A549 (cell line): Measurements from ENCODE around the gene GCDH. TPM values are rescaled to one million over a fixed set of nuclear protein-coding genes. Genes with fewer than 3 reads are reported as not detected.

ENCODE experiments used
- ATAC-seq, 2 experiments: fragments of 200-7000 bp in 1 of 2; fragments of >200 bp in 1 of 2; cut with Nextera tagmentation in 1 of 2; cut with Tn5 transposase in 1 of 2; 3 replicates each; pipeline versions ENCODE4 v1.8.0 to v1.9.1; 2018 to 2020; ENCODE audit warnings: mild to moderate bottlenecking in 1 of 2, moderate library complexity in 1 of 2
- CTCF ChIA-PET: fragments of 300-600 bp; sonication (Branson Sonifier 250); formaldehyde crosslinking; extraction: SDS; loops from one replicate; lab custom pipeline; 2021; ENCODE audit warnings: antibody characterized with exemption, inconsistent platforms; lab: Yijun Ruan, JAX
- POLR2A ChIA-PET: fragments of 350-600 bp; formaldehyde crosslinking; extraction: SDS; loops from one replicate; lab custom pipeline; 2021; ENCODE audit warnings: antibody characterized with exemption, inconsistent platforms; lab: Yijun Ruan, JAX
- DNase-seq, 2 experiments: peaks; one replicate each; pipeline versions ENCODE4 v3.0.0 to v3.0.0-alpha.2; 2011 to 2016; ENCODE audit warnings: low read depth in 1 of 2, low spot score in 1 of 2
- FAIRE-seq: peaks from 2 replicates; lab custom pipeline; 2011; peaks lifted over from hg19 to GRCh38; lab: Jason Lieb, UNC
- H3K27ac ChIP-seq, 2 experiments: fragments of >200 bp; sonication (Bioruptor Twin); formaldehyde crosslinking; 3 replicates each; pipeline ENCODE4 v1.5.1; 2016 to 2017
- H3K4me1 ChIP-seq: fragments of >200 bp; sonication (Bioruptor Twin); formaldehyde crosslinking; 3 replicates; pipeline ENCODE4 v1.6.1; 2016
- H3K4me2 ChIP-seq: fragments of >200 bp; sonication (Bioruptor Twin); formaldehyde crosslinking; 3 replicates; pipeline ENCODE4 v1.6.1; 2016
- H3K4me3 ChIP-seq: fragments of >200 bp; sonication (Bioruptor Twin); formaldehyde crosslinking; 3 replicates; pipeline ENCODE4 v1.5.1; 2016
- H3K9me3 ChIP-seq: fragments of >200 bp; sonication (Bioruptor Twin); formaldehyde crosslinking; 3 replicates; pipeline ENCODE4 v1.6.1; 2016
- CBX8 ChIP-seq: fragments of 200-600 bp; sonication (generic); IDR thresholded peaks from 2 replicates; pipeline ENCODE4 v1.6.1; 2016
- ELK1 ChIP-seq: fragments of 150-350 bp; IDR thresholded peaks from 2 replicates; pipeline ENCODE4 v1.6.1; 2014; ENCODE audit warnings: low read depth, mild to moderate bottlenecking, low read length
- HEYL ChIP-seq: fragments of 250-450 bp; sonication (Bioruptor Pico); IDR thresholded peaks from 2 replicates; pipeline ENCODE4 v1.8.0; 2021; ENCODE audit warnings: mild to moderate bottlenecking, moderate library complexity
- HMGXB4 ChIP-seq: fragments of 250-450 bp; sonication (Bioruptor Pico); IDR thresholded peaks from 2 replicates; pipeline ENCODE4 v1.5.0; 2021; ENCODE audit warnings: mild to moderate bottlenecking, moderate library complexity, borderline replicate concordance
- RARB ChIP-seq: fragments of 250-450 bp; sonication (Bioruptor Pico); IDR thresholded peaks from 2 replicates; pipeline ENCODE4 v1.8.0; 2021; ENCODE audit warnings: mild to moderate bottlenecking, moderate library complexity
- RCOR1 ChIP-seq: fragments of 150-350 bp; IDR thresholded peaks from 2 replicates; pipeline ENCODE4 v1.6.1; 2014; ENCODE audit warnings: antibody characterized with exemption, low read length, low read depth
- SMC3 ChIP-seq: fragments of >200 bp; sonication (Bioruptor Twin); formaldehyde crosslinking; IDR thresholded peaks from 3 replicates; pipeline ENCODE4 v1.6.1; 2018; ENCODE audit warnings: inconsistent platforms
- TP53 ChIP-seq: fragments of 250-450 bp; sonication (Bioruptor Pico); IDR thresholded peaks from 2 replicates; pipeline ENCODE4 v1.5.0; 2021; ENCODE audit warnings: mild to moderate bottlenecking, moderate library complexity
- ZC3H11A ChIP-seq: fragments of 450-650 bp; IDR thresholded peaks from 2 replicates; pipeline ENCODE4 v1.6.1; 2014; ENCODE audit warnings: antibody characterized with exemption, mild to moderate bottlenecking
- ZFP36 ChIP-seq: fragments of 450-650 bp; IDR thresholded peaks from 2 replicates; pipeline ENCODE4 v1.6.1; 2014; ENCODE audit warnings: borderline replicate concordance; ENCODE audit not compliant: partially characterized antibody
- WGBS: methylation state at CpG from one replicate; pipeline ENCODE4 v1.1.6; 2017; ENCODE audit errors: missing lambda C conversion rate; 5-methylcytosine and 5-hydroxymethylcytosine counted together
- polyA plus RNA-seq, 4 experiments: library from polyadenylated mRNA; depleted of rRNA in 3 of 4; stranded (reverse); fragments of >200 nt; fragmentation: RNase III in 1 of 4; extraction: RNeasy Plus Mini Kit Qiagen cat#74134 plus additional on column Dnase treatment in 1 of 4; gene quantifications; 2 replicates in 3 of 4; 3 replicates in 1 of 4; pipeline ENCODE4 v1.2.3, GENCODE V29; 2011 to 2017
- small RNA-seq, 6 experiments: library from RNA; depleted of rRNA; stranded (forward); fragments of <200 nt; gene quantifications; one replicate each; pipeline ENCODE3, GENCODE V24; 2012

GCDH gene
- polyA plus RNA-seq, 2 of the 4 experiments (the other 2 are of a cell fraction) = 8.8 to 15.2 TPM

GRCh38 chr19:12947702-12948611 is 57.0 kb downstream of the GCDH start:
- Histone ChIP-seq H3K27ac (no peak overlapping the region), H3K4me2 (peak overlapping the region; percentile 97), H3K4me1 (peaks cover 13% of the 10 kb centered on the region; the same call in 2 of the 3 replicates), H3K4me3 (no peak overlapping the region), H3K9me3 (no peaks in the 10 kb centered on the region)
- TF ChIP-seq ZC3H11A (no peak), ZFP36 (no peak), TP53 (CRISPR knock-in tag) (no peak), HEYL (CRISPR knock-in tag) (no peak), CBX8 (no peak), RCOR1 (no peak), HMGXB4 (no peak), RARB (CRISPR knock-in tag) (no peak), SMC3 (no peak)
- DNase-seq (no peak), FAIRE-seq (no peak), ATAC-seq (no peak)
- ChIA-PET POLR2A (no interaction called here), CTCF (interaction anchor here (1.0 to 2.7 kb wide), 3 partner anchors 9 to 146 kb away, joined by 3 to 10 read pairs (median 3); partner anchors contain the start of gene CALR)
- WGBS = 92% methylated on average over 23 of the region's 28 CpGs

- H3K4me2 ChIP-seq = no peak overlapping the region
- DNase-seq = no peak
- CTCF ChIA-PET = interaction anchor here (1.0 to 2.1 kb wide), 3 partner anchors 10 to 145 kb away, joined by 3 to 4 read pairs (median 3); partner anchors contain the start of gene CALR
- WGBS = 95% methylated on average over 15 of the region's 30 CpGs
- no peak overlapping the region for H3K4me3 ChIP-seq
- FAIRE-seq = no peak
- POLR2A ChIA-PET = no interaction called here
- H3K9me3 ChIP-seq = no peaks in the 10 kb centered on the region
- TF ChIP-seq ZC3H11A (no peak), ELK1 (no peak)
- H3K4me1 ChIP-seq = peaks cover 18% of the 10 kb centered on the region; the same call in 2 of the 3 replicates
- H3K27ac ChIP-seq = no peak overlapping the region
- ATAC-seq = no peak
Observed at GRCh38 chr19:12948612-12949362, 57.8 kb downstream of the GCDH start.

Small RNAs within 50 kb of the gene (small RNA-seq; reads per million reads assigned to genes)
- gene MIR5695 = 0 to 1.2 (median 0) reads per million in 6 experiments
- 0 reads per million in 6 experiments for gene MIR6515
- gene MIR6794 = 0 reads per million in 6 experiments

Other genes starting within 250 kb of the GCDH start
- 13.0 and 14.4 TPM in 2 replicates for gene MAN2B1, start 224.4 kb upstream of the GCDH start, polyA plus RNA-seq (2011; rRNA removed)
- gene MAN2B1, start 224.4 kb upstream of the GCDH start, polyA plus RNA-seq (2017; fragmentation: RNase III; extraction: RNeasy Plus Mini Kit Qiagen cat#74134 plus additional on column Dnase treatment) = 15.4 to 16.3 TPM (median 15.9 TPM) in 3 replicates
- 4.3 and 4.8 TPM in 2 replicates for gene WDR83, start 224.4 kb upstream of the GCDH start, polyA plus RNA-seq (2011; rRNA removed)
- gene WDR83, start 224.4 kb upstream of the GCDH start, polyA plus RNA-seq (2017; fragmentation: RNase III; extraction: RNeasy Plus Mini Kit Qiagen cat#74134 plus additional on column Dnase treatment) = 11.1 to 13.7 TPM (median 11.4 TPM) in 3 replicates
- 63.7 and 71.9 TPM in 2 replicates for gene DHPS, start 209.3 kb upstream of the GCDH start, polyA plus RNA-seq (2011; rRNA removed)
- 55.3 to 58.3 TPM (median 57.8 TPM) in 3 replicates for gene DHPS, start 209.3 kb upstream of the GCDH start, polyA plus RNA-seq (2017; fragmentation: RNase III; extraction: RNeasy Plus Mini Kit Qiagen cat#74134 plus additional on column Dnase treatment)
- gene GNG14, start 203.2 kb upstream of the GCDH start, polyA plus RNA-seq (2011; rRNA removed) = not detected in 2 replicates
- not detected in 3 replicates for gene GNG14, start 203.2 kb upstream of the GCDH start, polyA plus RNA-seq (2017; fragmentation: RNase III; extraction: RNeasy Plus Mini Kit Qiagen cat#74134 plus additional on column Dnase treatment)
- 5.7 and 6.9 TPM in 2 replicates for gene FBXW9, start 194.5 kb upstream of the GCDH start, polyA plus RNA-seq (2011; rRNA removed)
- 7.3 to 8.1 TPM (median 8.0 TPM) in 3 replicates for gene FBXW9, start 194.5 kb upstream of the GCDH start, polyA plus RNA-seq (2017; fragmentation: RNase III; extraction: RNeasy Plus Mini Kit Qiagen cat#74134 plus additional on column Dnase treatment)
- 33.7 and 38.0 TPM in 2 replicates for gene TNPO2, start 167.2 kb upstream of the GCDH start, polyA plus RNA-seq (2011; rRNA removed)
- gene TNPO2, start 167.2 kb upstream of the GCDH start, polyA plus RNA-seq (2017; fragmentation: RNase III; extraction: RNeasy Plus Mini Kit Qiagen cat#74134 plus additional on column Dnase treatment) = 39.8 to 42.5 TPM (median 41.0 TPM) in 3 replicates
- gene TRIR, start 156.5 kb upstream of the GCDH start, polyA plus RNA-seq (2011; rRNA removed) = 105 and 137 TPM in 2 replicates
- gene TRIR, start 156.5 kb upstream of the GCDH start, polyA plus RNA-seq (2017; fragmentation: RNase III; extraction: RNeasy Plus Mini Kit Qiagen cat#74134 plus additional on column Dnase treatment) = 144 to 154 TPM (median 152 TPM) in 3 replicates
- gene GET3, start 153.7 kb upstream of the GCDH start, polyA plus RNA-seq (2011; rRNA removed) = 84.9 and 87.0 TPM in 2 replicates
- gene GET3, start 153.7 kb upstream of the GCDH start, polyA plus RNA-seq (2017; fragmentation: RNase III; extraction: RNeasy Plus Mini Kit Qiagen cat#74134 plus additional on column Dnase treatment) = 82.7 to 96.7 TPM (median 91.7 TPM) in 3 replicates
- gene BEST2, start 139.4 kb upstream of the GCDH start, polyA plus RNA-seq (2011; rRNA removed) = not detected in 2 replicates
- gene BEST2, start 139.4 kb upstream of the GCDH start, polyA plus RNA-seq (2017; fragmentation: RNase III; extraction: RNeasy Plus Mini Kit Qiagen cat#74134 plus additional on column Dnase treatment) = not detected in 3 replicates
- gene HOOK2, start 115.6 kb upstream of the GCDH start, polyA plus RNA-seq (2011; rRNA removed) = 8.3 and 10.1 TPM in 2 replicates
- 18.5 to 24.6 TPM (median 21.5 TPM) in 3 replicates for gene HOOK2, start 115.6 kb upstream of the GCDH start, polyA plus RNA-seq (2017; fragmentation: RNase III; extraction: RNeasy Plus Mini Kit Qiagen cat#74134 plus additional on column Dnase treatment)
- gene JUNB, start 99.7 kb upstream of the GCDH start, polyA plus RNA-seq (2011; rRNA removed) = 72.5 and 94.7 TPM in 2 replicates
- 47.2 to 57.7 TPM (median 55.6 TPM) in 3 replicates for gene JUNB, start 99.7 kb upstream of the GCDH start, polyA plus RNA-seq (2017; fragmentation: RNase III; extraction: RNeasy Plus Mini Kit Qiagen cat#74134 plus additional on column Dnase treatment)
- gene PRDX2, start 89.4 kb upstream of the GCDH start, polyA plus RNA-seq (2011; rRNA removed) = 0.48 and 0.57 TPM in 2 replicates
- gene PRDX2, start 89.4 kb upstream of the GCDH start, polyA plus RNA-seq (2017; fragmentation: RNase III; extraction: RNeasy Plus Mini Kit Qiagen cat#74134 plus additional on column Dnase treatment) = 0.49 to 0.91 TPM (median 0.84 TPM) in 3 replicates
- gene THSD8, start 89.1 kb upstream of the GCDH start, polyA plus RNA-seq (2011; rRNA removed) = 4.9 and 10.7 TPM in 2 replicates
- not detected in 3 replicates for gene THSD8, start 89.1 kb upstream of the GCDH start, polyA plus RNA-seq (2017; fragmentation: RNase III; extraction: RNeasy Plus Mini Kit Qiagen cat#74134 plus additional on column Dnase treatment)
- 27.2 and 37.2 TPM in 2 replicates for gene RNASEH2A, start 84.6 kb upstream of the GCDH start, polyA plus RNA-seq (2011; rRNA removed)
- gene RNASEH2A, start 84.6 kb upstream of the GCDH start, polyA plus RNA-seq (2017; fragmentation: RNase III; extraction: RNeasy Plus Mini Kit Qiagen cat#74134 plus additional on column Dnase treatment) = 40.7 to 45.5 TPM (median 41.7 TPM) in 3 replicates
- gene RTBDN, start 56.6 kb upstream of the GCDH start, polyA plus RNA-seq (2011; rRNA removed) = 0.09 TPM in 1 of 2 replicates, not detected in the other
- gene RTBDN, start 56.6 kb upstream of the GCDH start, polyA plus RNA-seq (2017; fragmentation: RNase III; extraction: RNeasy Plus Mini Kit Qiagen cat#74134 plus additional on column Dnase treatment) = 0.14 to 0.36 TPM (median 0.25 TPM) in 3 replicates
- gene MAST1, start 52.6 kb upstream of the GCDH start, polyA plus RNA-seq (2011; rRNA removed) = 1.4 and 1.8 TPM in 2 replicates
- gene MAST1, start 52.6 kb upstream of the GCDH start, polyA plus RNA-seq (2017; fragmentation: RNase III; extraction: RNeasy Plus Mini Kit Qiagen cat#74134 plus additional on column Dnase treatment) = 1.8 to 3.0 TPM (median 2.2 TPM) in 3 replicates
- 15.7 and 22.9 TPM in 2 replicates for gene DNASE2, start 9.7 kb upstream of the GCDH start, polyA plus RNA-seq (2011; rRNA removed)
- 19.9 to 24.9 TPM (median 24.6 TPM) in 3 replicates for gene DNASE2, start 9.7 kb upstream of the GCDH start, polyA plus RNA-seq (2017; fragmentation: RNase III; extraction: RNeasy Plus Mini Kit Qiagen cat#74134 plus additional on column Dnase treatment)
- not detected in 2 replicates for gene KLF1, start 4.0 kb upstream of the GCDH start, polyA plus RNA-seq (2011; rRNA removed)
- not detected in 3 replicates for gene KLF1, start 4.0 kb upstream of the GCDH start, polyA plus RNA-seq (2017; fragmentation: RNase III; extraction: RNeasy Plus Mini Kit Qiagen cat#74134 plus additional on column Dnase treatment)
- 0.13 and 0.41 TPM in 2 replicates for gene SYCE2, start 28.1 kb downstream of the GCDH start, polyA plus RNA-seq (2011; rRNA removed)
- 0.25 to 0.40 TPM (median 0.39 TPM) in 3 replicates for gene SYCE2, start 28.1 kb downstream of the GCDH start, polyA plus RNA-seq (2017; fragmentation: RNase III; extraction: RNeasy Plus Mini Kit Qiagen cat#74134 plus additional on column Dnase treatment)
- gene FARSA, start 42.6 kb downstream of the GCDH start, polyA plus RNA-seq (2011; rRNA removed) = 18.1 and 20.1 TPM in 2 replicates
- 57.4 to 62.2 TPM (median 58.7 TPM) in 3 replicates for gene FARSA, start 42.6 kb downstream of the GCDH start, polyA plus RNA-seq (2017; fragmentation: RNase III; extraction: RNeasy Plus Mini Kit Qiagen cat#74134 plus additional on column Dnase treatment)
- 356 and 419 TPM in 2 replicates for gene CALR, start 47.4 kb downstream of the GCDH start, polyA plus RNA-seq (2011; rRNA removed)
- gene CALR, start 47.4 kb downstream of the GCDH start, polyA plus RNA-seq (2017; fragmentation: RNase III; extraction: RNeasy Plus Mini Kit Qiagen cat#74134 plus additional on column Dnase treatment) = 484 to 507 TPM (median 494 TPM) in 3 replicates
- 46.4 and 56.2 TPM in 2 replicates for gene RAD23A, start 54.7 kb downstream of the GCDH start, polyA plus RNA-seq (2011; rRNA removed)
- gene RAD23A, start 54.7 kb downstream of the GCDH start, polyA plus RNA-seq (2017; fragmentation: RNase III; extraction: RNeasy Plus Mini Kit Qiagen cat#74134 plus additional on column Dnase treatment) = 68.6 to 71.6 TPM (median 71.1 TPM) in 3 replicates
- gene GADD45GIP1, start 66.1 kb downstream of the GCDH start, polyA plus RNA-seq (2011; rRNA removed) = 18.3 and 26.4 TPM in 2 replicates
- gene GADD45GIP1, start 66.1 kb downstream of the GCDH start, polyA plus RNA-seq (2017; fragmentation: RNase III; extraction: RNeasy Plus Mini Kit Qiagen cat#74134 plus additional on column Dnase treatment) = 30.7 to 31.9 TPM (median 31.1 TPM) in 3 replicates
- gene DAND5, start 78.4 kb downstream of the GCDH start, polyA plus RNA-seq (2011; rRNA removed) = 0.12 and 0.16 TPM in 2 replicates
- 0.12 to 0.21 TPM (median 0.14 TPM) in 3 replicates for gene DAND5, start 78.4 kb downstream of the GCDH start, polyA plus RNA-seq (2017; fragmentation: RNase III; extraction: RNeasy Plus Mini Kit Qiagen cat#74134 plus additional on column Dnase treatment)
- gene NFIX, start 104.3 kb downstream of the GCDH start, polyA plus RNA-seq (2011; rRNA removed) = 0.52 and 1.0 TPM in 2 replicates
- 3.0 to 4.5 TPM (median 3.0 TPM) in 3 replicates for gene NFIX, start 104.3 kb downstream of the GCDH start, polyA plus RNA-seq (2017; fragmentation: RNase III; extraction: RNeasy Plus Mini Kit Qiagen cat#74134 plus additional on column Dnase treatment)
- 0.08 and 0.26 TPM in 2 replicates for gene LYL1, start 211.7 kb downstream of the GCDH start, polyA plus RNA-seq (2011; rRNA removed)
- 0.30 to 0.82 TPM (median 0.39 TPM) in 3 replicates for gene LYL1, start 211.7 kb downstream of the GCDH start, polyA plus RNA-seq (2017; fragmentation: RNase III; extraction: RNeasy Plus Mini Kit Qiagen cat#74134 plus additional on column Dnase treatment)
- gene TRMT1, start 225.6 kb downstream of the GCDH start, polyA plus RNA-seq (2011; rRNA removed) = 16.3 and 18.2 TPM in 2 replicates
- gene TRMT1, start 225.6 kb downstream of the GCDH start, polyA plus RNA-seq (2017; fragmentation: RNase III; extraction: RNeasy Plus Mini Kit Qiagen cat#74134 plus additional on column Dnase treatment) = 29.8 to 40.2 TPM (median 35.2 TPM) in 3 replicates
- 26.1 and 30.0 TPM in 2 replicates for gene NACC1, start 227.1 kb downstream of the GCDH start, polyA plus RNA-seq (2011; rRNA removed)
- gene NACC1, start 227.1 kb downstream of the GCDH start, polyA plus RNA-seq (2017; fragmentation: RNase III; extraction: RNeasy Plus Mini Kit Qiagen cat#74134 plus additional on column Dnase treatment) = 32.4 to 39.8 TPM (median 37.9 TPM) in 3 replicates